Limb (tissue), 2 donors: ENCODE data around the gene TNFRSF25.

ENCODE experiments used
- DNase-seq, 2 donors: peaks; one replicate each; pipeline ENCODE4 v3.0.0-alpha.2; 2016; ENCODE audit errors: extremely low spot score in 2 of 2

Gene TNFRSF25

GRCh38 chr1:6466023-6466422 lies at the start of gene TNFRSF25:
Gene TNFRSF25 (minus strand): TSS chr1:6466173. CDS start chr1:6466107, 66 bp downstream.
- DNase-seq: no peak

GRCh38 chr1:6515771-6516170 lies 49.8 kb upstream of the TNFRSF25 start:
- DNase-seq: no peak

GRCh38 chr1:6513320-6513801 lies 47.4 kb upstream of the TNFRSF25 start:
- DNase-seq: no peak

GRCh38 chr1:6512908-6513280 lies 46.9 kb upstream of the TNFRSF25 start:
- DNase-seq: no peak

GRCh38 chr1:6512245-6512907 lies 46.4 kb upstream of the TNFRSF25 start:
- DNase-seq: no peak

GRCh38 chr1:6511561-6512244 lies 45.7 kb upstream of the TNFRSF25 start:
- DNase-seq: no peak

GRCh38 chr1:6511056-6511455 lies 45.1 kb upstream of the TNFRSF25 start:
- DNase-seq: no peak

- no peak for DNase-seq
These were observed 44.5 kb upstream of the TNFRSF25 start for GRCh38 chr1:6510493-6510892.

- DNase-seq: no peak
These were observed 43.9 kb upstream of the TNFRSF25 start for GRCh38 chr1:6509919-6510291.

- peak in 1 of 2 donors; percentile 22 for DNase-seq
These were observed 43.4 kb upstream of the TNFRSF25 start for GRCh38 chr1:6509220-6509918.

GRCh38 chr1:6508816-6509189 lies 42.8 kb upstream of the TNFRSF25 start:
- peak in 1 of 2 donors; percentile 23 for DNase-seq

- DNase-seq: no peak
These were observed 42.3 kb upstream of the TNFRSF25 start for GRCh38 chr1:6508154-6508815.

GRCh38 chr1:6507461-6507911 lies 41.5 kb upstream of the TNFRSF25 start:
- DNase-seq: peak in 1 of 2 donors; percentile 36

GRCh38 chr1:6507037-6507428 lies 41.1 kb upstream of the TNFRSF25 start:
- no peak for DNase-seq

- DNase-seq: peak in 1 of 2 donors; percentile 31
These were observed 40.5 kb upstream of the TNFRSF25 start for GRCh38 chr1:6506210-6507036.

- DNase-seq: peak in 1 of 2 donors; percentile 26
These were observed 39.6 kb upstream of the TNFRSF25 start for GRCh38 chr1:6505367-6506209.

GRCh38 chr1:6504887-6505286 lies 38.9 kb upstream of the TNFRSF25 start:
- no peak for DNase-seq

GRCh38 chr1:6503884-6504602 lies 38.1 kb upstream of the TNFRSF25 start:
- no peak for DNase-seq
